Measurements from ENCODE around the gene COA6. TPM values are rescaled to one million over a fixed set of nuclear protein-coding genes. Genes with fewer than 3 reads are reported as not detected.
"Not testable (repeated sequence)": the region's sequence is repeated elsewhere in the genome, so short reads cannot be mapped to it uniquely, and the experiment has no call there.

COA6 gene
- total RNA-seq, 3 donors from 2014 or later (not counting 1 experiment from before 2014, with no cell fraction given) = 8.9 to 11.8 (median 11.6) TPM

GRCh38 chr1:234375672-234376071 is 2.4 kb downstream of the COA6 start:
- Mint-ChIP-seq H3K36me3 (peaks cover 34% of the 10 kb centered on the region), H3K4me1 (peaks cover 47 to 55% of the 10 kb centered on the region in 2 donors), H3K9me3 (no peaks in the 10 kb centered on the region), H3K4me3 (no peak overlapping the region), H3K27me3 (ENCODE audit: low read depth in 2 of 2) (no peaks in the 10 kb centered on the region), H3K27ac (no peak overlapping the region)
- Histone ChIP-seq H3K27ac (ENCODE audit: low read length) (no peak overlapping the region), H3K36me3 (ENCODE audit: control insufficient read depth, insufficient read depth, low read length) (peaks cover 29% of the 10 kb centered on the region), H3K27me3 (ENCODE audit: control insufficient read depth, insufficient read depth, low read length) (no peaks in the 10 kb centered on the region), H3K4me3 (ENCODE audit: low read length) (no peak overlapping the region), H3K9me3 (ENCODE audit: control insufficient read depth, insufficient read depth, low read length) (no peaks in the 10 kb centered on the region), H3K4me1 (ENCODE audit: control insufficient read depth, insufficient read depth, low read length) (peaks cover 16% of the 10 kb centered on the region)
- TF ChIP-seq CTCF (IDR thresholded peaks at IDR 0.05) = no peak
- WGBS (ENCODE audit: insufficient coverage) = 92% methylated on average over 7 of the region's 7 CpGs
- no peak for ATAC-seq
- intact Hi-C loops (cut with micrococcal nuclease) = loop anchor here (10.0 kb wide), 1 partner anchor 1129 kb away; the partner anchor contains the start of gene B3GALNT2
- DNase-seq = no peak

- not testable (repeated sequence) for H3K9me3 Mint-ChIP-seq; H3K4me3 Mint-ChIP-seq; H3K27me3 Mint-ChIP-seq (ENCODE audit: low read depth in 2 of 2); H3K9me3 ChIP-seq (ENCODE audit: control insufficient read depth, insufficient read depth, low read length); H3K27ac ChIP-seq (ENCODE audit: low read length); H3K4me3 ChIP-seq (ENCODE audit: low read length); DNase-seq; H3K27me3 ChIP-seq (ENCODE audit: control insufficient read depth, insufficient read depth, low read length); ATAC-seq; H3K4me1 ChIP-seq (ENCODE audit: control insufficient read depth, insufficient read depth, low read length)
- intact Hi-C loops (cut with micrococcal nuclease) = loop anchor here (10.0 kb wide), 1 partner anchor 1125 kb away; the partner anchor contains the start of gene B3GALNT2
- H3K4me1 Mint-ChIP-seq = peaks cover 22 to 30% of the 10 kb centered on the region in 2 donors
- peak overlapping the region in 1 of 2 donors; percentile 3 for H3K27ac Mint-ChIP-seq
- peaks cover 34% of the 10 kb centered on the region for H3K36me3 Mint-ChIP-seq
- peaks cover 32% of the 10 kb centered on the region for H3K36me3 ChIP-seq (ENCODE audit: control insufficient read depth, insufficient read depth, low read length)
- 99% methylated on average over 3 of the region's 5 CpGs for WGBS (ENCODE audit: insufficient coverage)
These were observed 6.4 kb downstream of the COA6 start for GRCh38 chr1:234379591-234380109.

- Histone ChIP-seq H3K27me3 (ENCODE audit: control insufficient read depth, insufficient read depth, low read length) (no peaks in the 10 kb centered on the region), H3K27ac (ENCODE audit: low read length) (no peak overlapping the region), H3K4me1 (ENCODE audit: control insufficient read depth, insufficient read depth, low read length) (no peaks in the 10 kb centered on the region), H3K9me3 (ENCODE audit: control insufficient read depth, insufficient read depth, low read length) (no peaks in the 10 kb centered on the region), H3K4me3 (ENCODE audit: low read length) (no peak overlapping the region), H3K36me3 (ENCODE audit: control insufficient read depth, insufficient read depth, low read length) (peaks cover 25% of the 10 kb centered on the region)
- H3K27ac Mint-ChIP-seq = peak overlapping the region in 1 of 2 donors; percentile 4
- H3K4me3 Mint-ChIP-seq = no peak overlapping the region
- DNase-seq = no peak
- H3K27me3 Mint-ChIP-seq (ENCODE audit: low read depth in 2 of 2) = no peaks in the 10 kb centered on the region
- H3K4me1 Mint-ChIP-seq = peaks cover 11 to 16% of the 10 kb centered on the region in 2 donors
- intact Hi-C loops (cut with micrococcal nuclease) = no loop called here
- TF ChIP-seq CTCF (IDR thresholded peaks at IDR 0.05) = no peak
- H3K9me3 Mint-ChIP-seq = no peaks in the 10 kb centered on the region
- peaks cover 31% of the 10 kb centered on the region for H3K36me3 Mint-ChIP-seq
- WGBS (ENCODE audit: insufficient coverage) = over 99% methylated on average over 10 of the region's 10 CpGs
- no peak for ATAC-seq
These were observed 8.7 kb downstream of the COA6 start for GRCh38 chr1:234381699-234382555.

GRCh38 chr1:234386122-234386521 is 12.9 kb downstream of the COA6 start:
- no peaks in the 10 kb centered on the region for H3K27me3 ChIP-seq (ENCODE audit: control insufficient read depth, insufficient read depth, low read length)
- TF ChIP-seq CTCF (IDR thresholded peaks at IDR 0.05) = no peak
- no peak overlapping the region for H3K4me3 ChIP-seq (ENCODE audit: low read length)
- H3K9me3 ChIP-seq (ENCODE audit: control insufficient read depth, insufficient read depth, low read length) = no peaks in the 10 kb centered on the region
- Mint-ChIP-seq H3K27me3 (ENCODE audit: low read depth in 2 of 2) (no peaks in the 10 kb centered on the region), H3K4me3 (no peak overlapping the region), H3K27ac (no peak overlapping the region), H3K4me1 (no peaks in the 10 kb centered on the region), H3K9me3 (no peaks in the 10 kb centered on the region), H3K36me3 (peaks cover 7% of the 10 kb centered on the region)
- ATAC-seq (no peak), DNase-seq (no peak)
- no peak overlapping the region for H3K27ac ChIP-seq (ENCODE audit: low read length)
- H3K36me3 ChIP-seq (ENCODE audit: control insufficient read depth, insufficient read depth, low read length) = peaks cover 9% of the 10 kb centered on the region
- no peaks in the 10 kb centered on the region for H3K4me1 ChIP-seq (ENCODE audit: control insufficient read depth, insufficient read depth, low read length)
- 72% methylated on average over 5 of the region's 6 CpGs for WGBS (ENCODE audit: insufficient coverage)
- intact Hi-C loops (cut with micrococcal nuclease) = no loop called here

Data from natural killer cell (primary cell).